NCI-H2107 treated with DMSO at 0.1 percent for 48 hours (cell line): ENCODE results near the gene LSM14A.

Experiments
- DNase-seq: peaks from one replicate; lab custom pipeline; 2025; ENCODE audit not compliant: unreplicated experiment; lab: John Stamatoyannopoulos, UW

LSM14A gene

GRCh38 chr19:34254698-34255432, 82.6 kb downstream of the LSM14A start:
- DNase-seq: no peak

GRCh38 chr19:34255546-34255945, 83.2 kb downstream of the LSM14A start:
- DNase-seq: no peak

- no peak for DNase-seq
Measured at GRCh38 chr19:34256835-34257558, 84.7 kb downstream of the LSM14A start.

GRCh38 chr19:34257559-34257924, 85.2 kb downstream of the LSM14A start:
- no peak for DNase-seq

- DNase-seq: no peak
Measured at GRCh38 chr19:34259367-34260095, 87.2 kb downstream of the LSM14A start.

GRCh38 chr19:34260771-34261173, 88.5 kb downstream of the LSM14A start:
- no peak for DNase-seq

- peak; percentile 6 for DNase-seq
Measured at GRCh38 chr19:34261334-34262109, 89.2 kb downstream of the LSM14A start.

- DNase-seq: no peak
Measured at GRCh38 chr19:34263745-34264237, 91.5 kb downstream of the LSM14A start.

- no peak for DNase-seq
Measured at GRCh38 chr19:34265221-34265650, 92.9 kb downstream of the LSM14A start.

GRCh38 chr19:34269081-34269480, 96.8 kb downstream of the LSM14A start:
- DNase-seq: no peak

GRCh38 chr19:34269489-34269888, 97.2 kb downstream of the LSM14A start:
- DNase-seq: no peak

GRCh38 chr19:34269968-34270621, 97.8 kb downstream of the LSM14A start:
- DNase-seq: no peak

GRCh38 chr19:34273121-34273520, 100.8 kb downstream of the LSM14A start:
- DNase-seq: no peak

GRCh38 chr19:34274284-34274826, 102.1 kb downstream of the LSM14A start:
- DNase-seq: no peak

- no peak for DNase-seq
Measured at GRCh38 chr19:34274827-34275625, 102.7 kb downstream of the LSM14A start.

- no peak for DNase-seq
Measured at GRCh38 chr19:34275705-34276104, 103.4 kb downstream of the LSM14A start.

GRCh38 chr19:34276614-34277013, 104.3 kb downstream of the LSM14A start:
- DNase-seq: peak; percentile 9

GRCh38 chr19:34277244-34277643, 104.9 kb downstream of the LSM14A start:
- DNase-seq: no peak

- no peak for DNase-seq
Measured at GRCh38 chr19:34278783-34279182, 106.5 kb downstream of the LSM14A start.
